ENCODE data around the gene FHOD3. TPM values are rescaled to one million over a fixed set of nuclear protein-coding genes. Genes with fewer than 3 reads are reported as not detected.

FHOD3 gene
- total RNA-seq (2021) (10.6 and 13.3 TPM in 2 replicates), Bru-seq, nascent RNA (percentile 63 among the genes with signal in this experiment), BruChase-seq, experiment 1, labeled RNA remaining after a 2-hour chase (percentile 47 among the genes with signal in this experiment), BruChase-seq, experiment 2, labeled RNA remaining after a 6-hour chase (percentile 43 among the genes with signal in this experiment)
- long read RNA-seq, full-length matches to known transcripts: 1 of 5 reads
- long read RNA-seq, partial matches to known transcripts: 0 of 5 reads
- long read RNA-seq, other reads (novel, unspliced or antisense): 4 of 5 reads

GRCh38 chr18:36297417-36298125 is at the start of gene FHOD3:
TSS of gene FHOD3 (plus strand) at chr18:36297713. CDS start at chr18:36297836, 123 bp downstream.
- ChIA-PET CTCF (no interaction called here), POLR2A (ENCODE audit: unreplicated experiment) (interaction anchor here (1.2 kb wide), 1 partner anchor 11 kb away, joined by 4 read pairs; no protein-coding TSS in a partner anchor)
- peak; percentile 33 to 62 for DNase-seq

GRCh38 chr18:36249392-36249791 is 48.1 kb upstream of the FHOD3 start:
- POLR2A ChIA-PET (ENCODE audit: unreplicated experiment): no interaction called here

More at GRCh38 chr18:36297417-36298125, at the start of gene FHOD3:
- no TSS peak for BruUV-seq (replicated peaks)
- Histone ChIP-seq H3K4me1 (replicated peaks; ENCODE audit: insufficient read depth) (peaks cover 23% of the 10 kb centered on the region), H3K9me3 (ENCODE audit: insufficient read depth, low read depth) (no peaks in the 10 kb centered on the region), H3K4me3 (peak within 1 kb of the TSS; percentile 75), H4K20me1 (ENCODE audit: insufficient read depth) (no peaks in the 10 kb centered on the region), H3K9me2 (ENCODE audit: insufficient read depth) (no peaks in the 10 kb centered on the region), H3K27ac (peak within 1 kb of the TSS; percentile 65; the same call in 1 of the 2 replicates), H3F3A (ENCODE audit: insufficient read depth, low read depth) (no peaks in the 10 kb centered on the region), H3K79me2 (ENCODE audit: low read depth) (peaks cover 35% of the 10 kb centered on the region), H3K27me3 (ENCODE audit: insufficient read depth, low read depth) (no peaks in the 10 kb centered on the region), H2AFZ (peak within 1 kb of the TSS; percentile 85), H3K36me3 (ENCODE audit: low read depth) (no peaks in the 10 kb centered on the region), H3K4me2 (peak within 1 kb of the TSS; percentile 91)
- TF ChIP-seq CTCF (conservative IDR thresholded peaks at IDR 0.05) (no peak), EZH2 (IDR thresholded peaks at IDR 0.05; ENCODE audit: low read depth) (no peak)
- intact Hi-C loops (cut with micrococcal nuclease; ENCODE audit: unreplicated experiment): loop anchor here (2.0 to 10.0 kb wide), 4 partner anchors 75 to 457 kb away; no protein-coding TSS in a partner anchor

More at GRCh38 chr18:36249392-36249791, 48.1 kb upstream of the FHOD3 start:
- no TSS peak for BruUV-seq (replicated peaks)
- Histone ChIP-seq H3K4me3 (no peak overlapping the region), H4K20me1 (ENCODE audit: insufficient read depth) (no peaks in the 10 kb centered on the region; the same call in 1 of the 2 replicates), H3K4me1 (replicated peaks; ENCODE audit: insufficient read depth) (no peaks in the 10 kb centered on the region), H3K27ac (no peak overlapping the region), H2AFZ (no peak overlapping the region), H3K36me3 (ENCODE audit: low read depth) (peaks cover 17% of the 10 kb centered on the region), H3K79me2 (ENCODE audit: low read depth) (no peaks in the 10 kb centered on the region), H3K27me3 (ENCODE audit: insufficient read depth, low read depth) (no peaks in the 10 kb centered on the region), H3K9me3 (ENCODE audit: insufficient read depth, low read depth) (no peaks in the 10 kb centered on the region; the same call in 1 of the 2 replicates), H3F3A (ENCODE audit: insufficient read depth, low read depth) (no peaks in the 10 kb centered on the region), H3K9me2 (ENCODE audit: insufficient read depth) (no peaks in the 10 kb centered on the region), H3K4me2 (no peak overlapping the region)
- TF ChIP-seq EZH2 (IDR thresholded peaks at IDR 0.05; ENCODE audit: low read depth): no peak
- TF ChIP-seq CTCF (conservative IDR thresholded peaks at IDR 0.05): no peak
- CTCF ChIA-PET: no interaction called here
- no peak for DNase-seq
- intact Hi-C loops (cut with micrococcal nuclease; ENCODE audit: unreplicated experiment): no loop called here

Measured in PC-9 (cell line).